Ovary (tissue), 3 donors: ENCODE results near the gene STAT5B.

Source experiments
- CTCF ChIP-seq, 3 donors: fragments of 450-650 bp in 2 of 3; fragments of 200-600 bp in 1 of 3; IDR thresholded peaks; one replicate each; pipeline versions ENCODE4 v1.5.1 to v1.8.0; 2016 to 2022; ENCODE audit warnings: antibody characterized with exemption in 3 of 3, mild to moderate bottlenecking in 1 of 3
- POLR2A ChIP-seq: fragments of 450-650 bp; IDR thresholded peaks from one replicate; pipeline ENCODE4 v1.6.1; 2017; ENCODE audit warnings: antibody characterized with exemption, mild to moderate bottlenecking, moderate library complexity
- donor health status: DM: no; HTN: no; CAD: no.

DNA sequence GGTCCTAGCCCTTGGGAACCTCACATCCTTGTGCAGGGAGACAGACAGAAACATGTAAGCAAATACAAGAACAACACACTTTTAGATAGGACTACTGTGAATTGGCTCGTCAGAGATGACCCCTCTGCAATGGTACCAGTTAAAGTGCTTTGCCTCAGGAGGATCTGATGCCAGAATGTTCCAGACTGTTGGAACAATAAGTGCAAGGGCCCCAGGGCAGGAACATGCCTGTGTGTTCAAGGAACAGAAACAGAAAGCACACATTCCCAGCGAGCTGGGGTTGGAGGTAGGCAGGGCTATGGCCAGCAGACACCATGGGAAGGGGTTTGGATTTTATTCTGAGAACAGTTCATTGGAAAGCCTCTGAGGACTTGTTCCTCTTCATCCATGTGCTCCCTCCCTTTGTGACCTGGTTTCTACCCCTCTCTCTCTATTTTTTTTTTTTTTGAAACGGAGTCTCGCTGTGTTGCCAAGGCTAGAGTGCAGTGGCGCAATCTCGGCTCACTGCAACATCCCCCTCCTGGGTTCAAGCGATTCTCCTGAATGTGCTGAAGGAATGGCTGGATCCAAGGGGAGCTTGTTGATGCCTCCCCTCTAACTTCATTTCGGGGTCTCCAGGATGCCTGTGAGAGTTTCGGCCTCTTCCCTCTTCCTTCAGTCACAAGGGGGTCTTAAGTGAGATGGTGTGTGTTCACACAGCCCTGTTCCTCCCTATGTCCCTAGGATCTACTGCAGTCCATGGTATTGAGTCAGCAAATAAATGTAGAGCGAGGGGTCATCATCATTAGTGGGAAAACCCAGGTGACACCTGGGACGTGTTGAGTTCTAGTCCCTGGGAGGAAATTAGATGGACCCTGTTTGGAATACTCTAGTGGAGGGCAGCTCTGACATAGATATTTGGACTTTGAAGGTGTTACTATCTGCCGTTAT lies 18.5 kb upstream of the STAT5B start:
- TF ChIP-seq CTCF (IDR thresholded peaks at IDR 0.05) (no peak), POLR2A (no peak)
